ENCODE data around the gene TBX10.
"Not testable (repeated sequence)": the region's sequence is repeated elsewhere in the genome, so short reads cannot be mapped to it uniquely, and the experiment has no call there.

Gene TBX10

DNA sequence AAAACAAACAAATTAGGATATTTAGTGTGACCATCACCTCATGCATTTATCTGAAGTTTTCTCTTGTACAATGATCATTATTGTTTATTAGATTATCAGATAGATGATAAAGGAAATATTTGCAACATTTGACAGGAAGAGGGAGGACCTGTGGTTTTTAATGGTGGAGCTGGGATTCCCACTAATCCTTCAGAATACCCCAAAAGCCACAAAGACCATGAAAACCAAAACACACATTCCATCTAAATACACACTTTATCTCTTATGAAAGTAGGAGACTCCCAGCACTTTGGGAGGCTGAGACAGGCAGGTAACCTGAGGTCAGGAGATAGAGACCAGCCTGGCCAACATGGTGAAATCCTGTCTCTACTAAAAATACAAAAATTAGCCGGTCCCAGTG lies 40.4 kb downstream of the TBX10 start:
- Histone ChIP-seq H3K9me3 (ENCODE audit: control insufficient read depth, low read length) (no peaks in the 10 kb centered on the region), H3K36me3 (ENCODE audit: control insufficient read depth, insufficient read depth, low read length) (no peaks in the 10 kb centered on the region), H3K9ac (no peak overlapping the region), H3K79me2 (no peaks in the 10 kb centered on the region), H3K4me1 (no peaks in the 10 kb centered on the region), H3K27me3 (ENCODE audit: control insufficient read depth, insufficient read depth, low read length) (no peaks in the 10 kb centered on the region), H3K4me3 (ENCODE audit: low read depth, low read length) (no peak overlapping the region), H2AFZ (no peak overlapping the region), H3K4me2 (ENCODE audit: low read length) (no peak overlapping the region), H3K27ac (no peak overlapping the region)
- TF ChIP-seq CTCF (IDR thresholded peaks at IDR 0.05): no peak

DNA sequence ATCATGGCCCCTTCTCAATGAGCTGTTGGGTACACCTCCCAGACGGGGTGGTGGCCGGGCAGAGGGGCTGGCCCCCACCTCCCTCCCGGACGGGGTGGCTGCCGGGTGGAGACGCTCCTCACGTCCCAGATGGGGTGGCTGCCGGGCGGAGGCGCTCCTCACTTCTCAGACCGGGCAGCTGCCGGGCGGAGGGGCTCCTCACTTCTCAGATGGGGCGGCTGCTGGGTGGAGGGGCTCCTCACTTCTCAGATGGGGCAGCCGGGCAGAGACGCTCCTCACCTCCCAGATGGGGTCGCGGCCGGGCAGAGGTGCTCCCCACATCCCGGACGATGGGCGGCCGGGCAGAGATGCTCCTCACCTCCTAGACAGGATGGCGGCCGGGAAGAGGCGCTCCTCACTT lies 41.6 kb downstream of the TBX10 start:
- H3K4me1 ChIP-seq; H3K4me3 ChIP-seq (ENCODE audit: low read depth, low read length); H3K36me3 ChIP-seq (ENCODE audit: control insufficient read depth, insufficient read depth, low read length); H3K9ac ChIP-seq; H3K9me3 ChIP-seq (ENCODE audit: control insufficient read depth, low read length); H3K27ac ChIP-seq; H3K79me2 ChIP-seq; H2AFZ ChIP-seq; H3K27me3 ChIP-seq (ENCODE audit: control insufficient read depth, insufficient read depth, low read length); H3K4me2 ChIP-seq (ENCODE audit: low read length): not testable (repeated sequence)

DNA sequence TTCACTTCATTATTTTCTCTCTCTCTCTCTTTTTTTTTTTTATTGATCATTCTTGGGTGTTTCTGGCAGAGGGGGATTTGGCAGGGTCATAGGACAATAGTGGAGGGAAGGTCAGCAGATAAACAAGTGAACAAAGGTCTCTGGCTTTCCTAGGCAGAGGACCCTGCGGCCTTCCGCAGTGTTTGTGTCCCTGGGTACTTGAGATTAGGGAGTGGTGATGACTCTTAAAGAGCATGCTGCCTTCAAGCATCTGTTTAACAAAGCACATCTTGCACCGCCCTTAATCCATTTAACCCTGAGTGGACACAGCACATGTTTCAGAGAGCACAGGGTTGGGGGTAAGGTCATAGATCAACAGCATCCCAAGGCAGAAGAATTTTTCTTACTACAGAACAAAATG lies 42.1 kb downstream of the TBX10 start:
- not testable (repeated sequence) for H3K36me3 ChIP-seq (ENCODE audit: control insufficient read depth, insufficient read depth, low read length); H3K27me3 ChIP-seq (ENCODE audit: control insufficient read depth, insufficient read depth, low read length); H3K4me1 ChIP-seq; H3K9me3 ChIP-seq (ENCODE audit: control insufficient read depth, low read length); H2AFZ ChIP-seq; H3K79me2 ChIP-seq; H3K4me2 ChIP-seq (ENCODE audit: low read length); H3K27ac ChIP-seq; H3K4me3 ChIP-seq (ENCODE audit: low read depth, low read length); H3K9ac ChIP-seq

- H3K79me2 ChIP-seq: no peaks in the 10 kb centered on the region
- no peak overlapping the region for H3K9ac ChIP-seq
- H2AFZ ChIP-seq: no peak overlapping the region
- TF ChIP-seq CTCF (IDR thresholded peaks at IDR 0.05): no peak
- H3K4me2 ChIP-seq (ENCODE audit: low read length): no peak overlapping the region
- H3K27ac ChIP-seq: no peak overlapping the region
- no peak overlapping the region for H3K4me3 ChIP-seq (ENCODE audit: low read depth, low read length)
- no peaks in the 10 kb centered on the region for H3K36me3 ChIP-seq (ENCODE audit: control insufficient read depth, insufficient read depth, low read length)
- no peaks in the 10 kb centered on the region for H3K27me3 ChIP-seq (ENCODE audit: control insufficient read depth, insufficient read depth, low read length)
- no peaks in the 10 kb centered on the region for H3K4me1 ChIP-seq
- no peaks in the 10 kb centered on the region for H3K9me3 ChIP-seq (ENCODE audit: control insufficient read depth, low read length)
Observed at GRCh38 chr11:67596753-67597300, 42.7 kb downstream of the TBX10 start.

GRCh38 chr11:67594480-67594879 lies 45.1 kb downstream of the TBX10 start:
- Histone ChIP-seq H3K9ac (no peak overlapping the region), H3K36me3 (ENCODE audit: control insufficient read depth, insufficient read depth, low read length) (no peaks in the 10 kb centered on the region), H3K27me3 (ENCODE audit: control insufficient read depth, insufficient read depth, low read length) (no peaks in the 10 kb centered on the region), H3K79me2 (no peaks in the 10 kb centered on the region), H3K4me1 (no peaks in the 10 kb centered on the region), H3K4me2 (ENCODE audit: low read length) (no peak overlapping the region), H3K4me3 (ENCODE audit: low read depth, low read length) (no peak overlapping the region), H2AFZ (no peak overlapping the region), H3K27ac (no peak overlapping the region), H3K9me3 (ENCODE audit: control insufficient read depth, low read length) (no peaks in the 10 kb centered on the region)
- no peak for TF ChIP-seq CTCF (IDR thresholded peaks at IDR 0.05)

- Histone ChIP-seq H3K4me2 (ENCODE audit: low read length) (no peak overlapping the region), H2AFZ (no peak overlapping the region), H3K4me3 (ENCODE audit: low read depth, low read length) (no peak overlapping the region), H3K9me3 (ENCODE audit: control insufficient read depth, low read length) (no peaks in the 10 kb centered on the region), H3K4me1 (no peaks in the 10 kb centered on the region), H3K36me3 (ENCODE audit: control insufficient read depth, insufficient read depth, low read length) (no peaks in the 10 kb centered on the region), H3K27ac (no peak overlapping the region), H3K27me3 (ENCODE audit: control insufficient read depth, insufficient read depth, low read length) (no peaks in the 10 kb centered on the region), H3K9ac (no peak overlapping the region), H3K79me2 (no peaks in the 10 kb centered on the region)
- no peak for TF ChIP-seq CTCF (IDR thresholded peaks at IDR 0.05)
Observed at GRCh38 chr11:67593565-67593905, 46.0 kb downstream of the TBX10 start.

Measured in parathyroid adenoma (tissue), 2 donors.